Prostate gland (tissue), 2 donors: ENCODE data around the gene ADK.

Experiments used
- CTCF ChIP-seq, 4 experiments: fragments of 200-600 bp in 2 of 4; fragments of 450-650 bp in 2 of 4; sonication (generic) in 2 of 4; IDR thresholded peaks; 1 replicate in 3 of 4; 2 replicates in 1 of 4; pipeline ENCODE4 v1.5.1; 2016 to 2019; ENCODE audit warnings: antibody characterized with exemption in 4 of 4, mild to moderate bottlenecking in 2 of 4, moderate library complexity in 2 of 4
- POLR2A ChIP-seq: fragments of 450-650 bp; IDR thresholded peaks from one replicate; pipeline ENCODE4 v1.6.1; 2016; ENCODE audit warnings: antibody characterized with exemption, mild to moderate bottlenecking

- TF ChIP-seq CTCF (IDR thresholded peaks at IDR 0.05) (peak in 3 of 4 experiments; percentile 3 to 63 (median 43)), POLR2A (no peak)
Observed at GRCh38 chr10:74153123-74153522, 2.1 kb downstream of the ADK start.
